NCI-H1105 (cell line): ENCODE data around the gene CYP46A1.
"Not testable (repeated sequence)": the region's sequence is repeated elsewhere in the genome, so short reads cannot be mapped to it uniquely, and the experiment has no call there.

Source experiments
- DNase-seq: peaks from one replicate; lab custom pipeline; 2025; lab: John Stamatoyannopoulos, UW

The CYP46A1 gene

GRCh38 chr14:99683619-99684409, at the start of gene CYP46A1:
TSS of gene CYP46A1 (plus strand) at chr14:99684298. CDS start at chr14:99684418, 120 bp downstream.
- peak; percentile 99 for DNase-seq

- DNase-seq: no peak
These were observed 49.7 kb upstream of the CYP46A1 start for GRCh38 chr14:99634443-99634842.

GRCh38 chr14:99635116-99635515, 49.0 kb upstream of the CYP46A1 start:
- DNase-seq: no peak

GRCh38 chr14:99636487-99636886, 47.6 kb upstream of the CYP46A1 start:
- no peak for DNase-seq

- DNase-seq: no peak
These were observed 46.5 kb upstream of the CYP46A1 start for GRCh38 chr14:99637624-99638023.

- not testable (repeated sequence) for DNase-seq
These were observed 41.3 kb upstream of the CYP46A1 start for GRCh38 chr14:99642771-99643170.

- DNase-seq: no peak
These were observed 40.8 kb upstream of the CYP46A1 start for GRCh38 chr14:99643343-99643742.

- DNase-seq: no peak
These were observed 40.0 kb upstream of the CYP46A1 start for GRCh38 chr14:99644035-99644587.

- no peak for DNase-seq
These were observed 39.2 kb upstream of the CYP46A1 start, which contains the start of gene HHIPL1 for GRCh38 chr14:99644723-99645544. TSS of gene HHIPL1 (plus strand) at chr14:99645129. CDS start at chr14:99645208, 79 bp downstream.

- DNase-seq: no peak
These were observed 38.3 kb upstream of the CYP46A1 start for GRCh38 chr14:99645545-99646505.

GRCh38 chr14:99647411-99647810, 36.7 kb upstream of the CYP46A1 start:
- no peak for DNase-seq

GRCh38 chr14:99648027-99648784, 35.9 kb upstream of the CYP46A1 start:
- DNase-seq: no peak

- DNase-seq: no peak
These were observed 34.9 kb upstream of the CYP46A1 start for GRCh38 chr14:99649219-99649618.

GRCh38 chr14:99649643-99650042, 34.5 kb upstream of the CYP46A1 start:
- DNase-seq: no peak

- DNase-seq: no peak
These were observed 33.9 kb upstream of the CYP46A1 start for GRCh38 chr14:99650189-99650588.

GRCh38 chr14:99651953-99652746, 31.9 kb upstream of the CYP46A1 start:
- no peak for DNase-seq

GRCh38 chr14:99654235-99654985, 29.7 kb upstream of the CYP46A1 start:
- no peak for DNase-seq

GRCh38 chr14:99655521-99655920, 28.6 kb upstream of the CYP46A1 start:
- DNase-seq: no peak

GRCh38 chr14:99656171-99656570, 27.9 kb upstream of the CYP46A1 start:
- DNase-seq: no peak
